Mesendoderm (in vitro differentiated cells): Measurements from ENCODE around the gene PGAM2.

ENCODE experiments used
- DNase-seq: peaks from one replicate; pipeline ENCODE4 v3.0.0; 2013
- H2AK5ac ChIP-seq: 2 replicates; pipeline ENCODE4 v1.6.1; 2013; ENCODE audit warnings: low read length, inconsistent platforms
- H2BK120ac ChIP-seq: 2 replicates; pipeline ENCODE4 v1.6.1; 2013; ENCODE audit warnings: low read depth, mild to moderate bottlenecking, low read length, moderate library complexity, mixed read lengths
- H2BK15ac ChIP-seq: replicated peaks from 2 replicates; pipeline ENCODE4 v1.6.1; 2013; ENCODE audit warnings: low read depth, mild to moderate bottlenecking, moderate library complexity
- H2BK5ac ChIP-seq: 2 replicates; pipeline ENCODE4 v1.6.1; 2013; ENCODE audit warnings: low read length, inconsistent platforms
- H3K18ac ChIP-seq: 2 replicates; pipeline ENCODE4 v1.6.1; 2013; ENCODE audit warnings: mild to moderate bottlenecking, low read length, mixed read lengths
- H3K23ac ChIP-seq: one replicate; pipeline ENCODE4 v1.6.1; 2013; ENCODE audit warnings: low read length
- H3K27ac ChIP-seq: 2 replicates; pipeline ENCODE4 v1.5.1; 2013; ENCODE audit warnings: low read depth, mild to moderate bottlenecking, inconsistent platforms, low read length, moderate library complexity
- H3K27me3 ChIP-seq: 2 replicates; pipeline ENCODE4 v1.6.1; 2013; ENCODE audit warnings: low read length, control low read depth, mild to moderate bottlenecking, inconsistent platforms; ENCODE audit not compliant: insufficient read depth, poor library complexity
- H3K36me3 ChIP-seq: 2 replicates; pipeline ENCODE4 v1.6.1; 2013; ENCODE audit warnings: low read length, inconsistent platforms; ENCODE audit not compliant: control insufficient read depth, insufficient read depth
- H3K4ac ChIP-seq: one replicate; pipeline ENCODE4 v1.6.1; 2013; ENCODE audit warnings: low read depth, mild to moderate bottlenecking, low read length, moderate library complexity
- H3K4me1 ChIP-seq: 2 replicates; pipeline ENCODE4 v1.6.1; 2013; ENCODE audit warnings: low read depth, low read length, inconsistent platforms; ENCODE audit not compliant: control insufficient read depth
- H3K4me2 ChIP-seq: 2 replicates; pipeline ENCODE4 v1.6.1; 2013; ENCODE audit warnings: low read length
- H3K4me3 ChIP-seq: 2 replicates; pipeline ENCODE4 v1.5.1; 2013; ENCODE audit warnings: mild to moderate bottlenecking, low read length
- H3K56ac ChIP-seq: one replicate; pipeline ENCODE4 v1.6.1; 2013; ENCODE audit warnings: low read length
- H3K79me1 ChIP-seq: 2 replicates; pipeline ENCODE4 v1.6.1; 2013; ENCODE audit warnings: low read length, inconsistent platforms
- H3K79me2 ChIP-seq: 2 replicates; pipeline ENCODE4 v1.6.1; 2013; ENCODE audit warnings: mild to moderate bottlenecking, low read length; ENCODE audit not compliant: control insufficient read depth, insufficient read depth
- H3K9ac ChIP-seq: 2 replicates; pipeline ENCODE4 v1.6.1; 2013; ENCODE audit warnings: low read length, inconsistent platforms
- H4K5ac ChIP-seq: one replicate; pipeline ENCODE4 v1.6.1; 2013; ENCODE audit warnings: low read length
- H4K8ac ChIP-seq: one replicate; pipeline ENCODE4 v1.6.1; 2013; ENCODE audit warnings: low read depth, mild to moderate bottlenecking, control low read depth, low read length, moderate library complexity
- WGBS: extraction: QIAGEN DNeasy Blood & Tissue Kit; methylation state at CpG from one replicate; pipeline ENCODE4 v1.1.7; 2013; ENCODE audit warnings: low lambda C conversion rate, missing lambda C conversion rate; ENCODE audit not compliant: insufficient coverage; ENCODE audit errors: extremely low coverage; 5-methylcytosine and 5-hydroxymethylcytosine counted together

Gene PGAM2

DNA sequence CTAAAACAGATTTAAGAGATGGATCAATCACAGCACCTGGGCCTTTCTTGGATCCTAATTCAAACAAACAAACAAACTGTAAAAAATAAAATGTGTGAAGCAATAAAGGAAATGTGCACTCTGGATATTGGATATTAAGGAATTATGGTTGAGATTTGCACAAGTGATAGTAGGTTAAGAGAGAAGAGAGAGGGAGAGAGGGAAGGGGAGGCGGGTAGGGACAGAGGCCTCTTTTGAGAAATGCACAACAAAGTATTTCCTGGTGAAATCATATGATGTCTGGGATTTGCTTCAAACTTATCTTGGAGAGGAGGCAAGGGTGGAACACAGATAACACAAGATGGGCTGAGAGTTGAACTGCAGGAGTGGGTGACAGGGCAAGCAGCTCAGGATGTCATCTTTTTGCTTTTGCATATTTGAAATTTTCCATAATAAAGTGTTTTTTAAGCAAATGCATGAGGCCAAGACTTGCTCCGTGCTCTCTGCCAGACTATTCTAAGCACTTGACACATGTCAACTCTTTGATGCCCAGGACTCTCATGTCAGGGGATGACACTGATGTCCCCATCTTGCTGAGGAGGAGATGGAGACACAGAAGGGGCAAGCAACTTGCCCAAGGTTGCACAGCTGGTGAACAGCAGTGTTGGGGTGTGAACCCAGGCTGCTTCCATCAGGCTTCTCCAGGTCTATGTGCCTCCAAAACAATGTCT lies 29.7 kb upstream of the PGAM2 start:
- no peak overlapping the region for H3K56ac ChIP-seq
- no peaks in the 10 kb centered on the region for H3K36me3 ChIP-seq
- no peak overlapping the region for H3K9ac ChIP-seq
- H3K23ac ChIP-seq = no peak overlapping the region
- H3K4me1 ChIP-seq = no peaks in the 10 kb centered on the region
- no peak overlapping the region for H2AK5ac ChIP-seq
- H3K79me1 ChIP-seq = no peaks in the 10 kb centered on the region
- no peak for DNase-seq
- H2BK5ac ChIP-seq = no peak overlapping the region
- H3K4ac ChIP-seq = no peak overlapping the region
- H3K4me3 ChIP-seq = no peak overlapping the region
- H3K79me2 ChIP-seq = no peaks in the 10 kb centered on the region
- H3K27me3 ChIP-seq = no peaks in the 10 kb centered on the region
- no peak overlapping the region for H3K4me2 ChIP-seq
- H4K8ac ChIP-seq = no peak overlapping the region
- H2BK15ac ChIP-seq = no peak overlapping the region
- WGBS = no CpG with 5 or more reads among the region's 2 CpGs
- no peak overlapping the region for H2BK120ac ChIP-seq
- H3K18ac ChIP-seq = no peak overlapping the region
- H4K5ac ChIP-seq = no peak overlapping the region
- H3K27ac ChIP-seq = no peak overlapping the region

DNA sequence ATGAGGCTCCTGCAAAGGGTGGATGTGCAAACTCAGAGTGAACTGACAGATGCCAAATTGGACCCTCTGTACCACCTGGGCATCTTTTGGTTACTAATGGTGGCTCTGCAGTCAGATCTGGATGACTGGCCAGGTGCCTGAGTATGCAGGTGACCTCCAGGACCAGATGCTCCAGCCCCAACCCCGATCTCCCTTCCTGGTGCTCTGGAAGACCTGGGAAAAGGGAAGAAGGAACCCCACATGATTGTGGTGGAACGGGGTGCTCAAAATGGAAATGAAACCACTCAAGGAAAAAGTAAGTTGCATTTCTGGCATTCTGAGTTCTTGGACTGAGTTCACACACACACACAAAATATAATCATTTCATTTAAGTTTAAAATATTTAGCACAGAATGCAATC lies 29.0 kb upstream of the PGAM2 start:
- no peak for DNase-seq
- Histone ChIP-seq H3K79me1 (no peaks in the 10 kb centered on the region), H3K4me3 (no peak overlapping the region), H4K8ac (no peak overlapping the region), H3K27ac (no peak overlapping the region), H3K23ac (no peak overlapping the region), H3K56ac (no peak overlapping the region), H3K18ac (no peak overlapping the region), H2AK5ac (no peak overlapping the region), H3K36me3 (no peaks in the 10 kb centered on the region), H2BK5ac (no peak overlapping the region), H4K5ac (no peak overlapping the region), H3K79me2 (no peaks in the 10 kb centered on the region), H3K27me3 (no peaks in the 10 kb centered on the region), H2BK15ac (no peak overlapping the region), H2BK120ac (no peak overlapping the region), H3K4ac (no peak overlapping the region), H3K9ac (no peak overlapping the region), H3K4me2 (no peak overlapping the region), H3K4me1 (no peaks in the 10 kb centered on the region)
- no CpG with 5 or more reads among the region's 2 CpGs for WGBS

DNA sequence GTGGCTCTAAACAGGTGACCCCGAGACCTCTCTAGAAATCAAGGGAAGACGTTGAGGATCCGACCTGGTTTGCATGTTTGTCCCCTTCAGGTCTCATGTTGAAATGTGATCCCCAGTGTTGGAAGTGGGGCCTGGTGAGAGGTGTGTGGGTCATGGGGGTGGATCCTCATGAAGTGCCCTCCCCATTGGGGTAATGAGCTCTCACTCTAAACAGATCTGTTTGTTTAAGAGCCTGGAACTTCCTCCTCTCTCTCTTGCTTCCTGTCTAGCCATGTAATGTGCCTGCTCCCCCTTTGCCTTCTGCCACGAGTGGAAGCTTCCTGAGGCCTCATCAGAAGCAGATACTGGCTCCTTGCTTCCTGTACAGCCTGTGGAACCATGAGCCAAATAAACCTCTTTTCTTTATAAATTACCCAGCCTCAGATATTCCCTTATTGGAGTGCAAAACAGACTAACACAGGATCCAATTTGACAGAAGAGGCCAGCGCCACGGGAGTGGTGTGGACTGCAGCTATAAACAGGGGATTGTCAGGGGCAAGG lies 27.8 kb upstream of the PGAM2 start:
- Histone ChIP-seq H3K4me1 (no peaks in the 10 kb centered on the region), H2BK15ac (no peak overlapping the region), H3K27ac (no peak overlapping the region), H3K9ac (no peak overlapping the region), H3K4me3 (no peak overlapping the region), H3K36me3 (no peaks in the 10 kb centered on the region), H4K5ac (no peak overlapping the region), H2BK120ac (no peak overlapping the region), H3K56ac (no peak overlapping the region), H3K27me3 (no peaks in the 10 kb centered on the region), H3K23ac (no peak overlapping the region), H3K79me2 (no peaks in the 10 kb centered on the region), H4K8ac (no peak overlapping the region), H3K79me1 (no peaks in the 10 kb centered on the region), H3K4me2 (no peak overlapping the region), H3K4ac (no peak overlapping the region), H3K18ac (no peak overlapping the region), H2AK5ac (no peak overlapping the region), H2BK5ac (no peak overlapping the region)
- no peak for DNase-seq
- WGBS = no CpG with 5 or more reads among the region's 6 CpGs

DNA sequence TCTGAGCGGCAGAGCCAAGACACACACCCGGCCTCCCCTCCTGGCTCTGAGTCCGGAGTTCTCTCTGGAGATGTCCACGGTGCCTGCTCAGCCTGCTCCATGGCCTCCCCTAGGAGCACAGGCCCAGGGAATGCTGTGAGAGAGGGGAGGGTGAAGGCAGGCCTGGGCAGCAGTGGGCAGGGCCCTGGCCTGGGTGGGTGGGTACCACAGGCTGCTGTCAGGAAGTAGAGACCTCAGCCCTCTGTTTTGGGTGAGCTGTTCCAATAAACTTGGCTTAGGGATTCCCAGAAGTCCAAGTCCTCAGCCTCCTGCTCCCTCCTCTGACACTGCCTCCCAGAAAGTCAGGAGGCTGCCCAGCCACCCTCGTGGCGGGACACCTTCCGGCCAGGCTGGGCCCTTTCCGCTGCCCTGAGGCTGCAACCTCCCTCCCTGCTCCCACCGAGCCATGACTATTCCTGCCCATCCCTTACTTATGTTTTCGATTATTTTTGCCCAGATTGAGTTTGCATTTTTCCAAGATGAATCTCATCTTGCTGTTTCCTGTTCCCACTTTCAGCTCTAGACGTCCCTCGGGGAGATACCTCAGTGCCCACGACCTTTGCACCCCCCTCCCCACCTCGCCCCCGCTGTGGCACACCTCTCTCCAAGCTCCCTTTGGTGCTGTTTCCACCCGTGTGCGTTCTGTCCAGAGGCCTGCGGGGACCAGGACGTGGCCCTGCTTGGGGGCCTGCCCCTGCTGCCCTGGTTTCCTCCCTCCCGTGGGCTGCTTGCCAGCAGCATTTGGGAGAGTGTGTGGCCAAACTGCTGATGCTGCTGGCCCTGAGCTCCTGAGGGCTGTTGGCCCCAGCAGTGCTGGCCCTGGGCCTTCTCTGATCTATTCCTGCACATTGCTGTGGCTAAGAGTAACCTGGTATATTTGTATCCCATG lies 22.8 kb upstream of the PGAM2 start:
- H3K27ac ChIP-seq = no peak overlapping the region
- no CpG with 5 or more reads among the region's 20 CpGs for WGBS

DNA sequence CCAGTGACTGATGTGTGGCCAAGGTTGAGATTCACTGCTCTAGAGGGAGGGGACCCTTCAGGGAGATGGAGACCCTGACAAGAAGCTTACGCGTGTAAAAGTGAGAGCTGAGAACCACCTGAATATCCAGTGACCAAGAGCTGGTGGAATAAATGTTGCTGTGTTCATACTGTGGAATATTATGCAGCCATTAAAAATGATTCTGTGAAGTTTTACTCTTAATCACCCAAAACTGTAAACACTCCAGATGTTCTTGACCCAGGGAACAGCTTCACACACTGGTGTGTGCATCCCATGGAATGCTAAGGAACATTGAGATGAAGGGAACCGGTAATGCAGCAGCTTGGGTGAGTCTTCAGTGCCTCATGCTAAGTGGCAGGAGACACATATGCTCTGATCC lies 21.3 kb upstream of the PGAM2 start:
- H3K9ac ChIP-seq = no peak overlapping the region
- no peak overlapping the region for H3K4me2 ChIP-seq
- H3K23ac ChIP-seq = no peak overlapping the region
- H3K27me3 ChIP-seq = no peaks in the 10 kb centered on the region
- WGBS = no CpG with 5 or more reads among the region's 3 CpGs
- H3K79me2 ChIP-seq = no peaks in the 10 kb centered on the region
- H3K79me1 ChIP-seq = no peaks in the 10 kb centered on the region
- no peak overlapping the region for H3K4ac ChIP-seq
- H3K18ac ChIP-seq = no peak overlapping the region
- no peak overlapping the region for H3K4me3 ChIP-seq
- no peak overlapping the region for H4K5ac ChIP-seq
- no peak overlapping the region for H4K8ac ChIP-seq
- no peak for DNase-seq
- no peak overlapping the region for H2BK5ac ChIP-seq
- no peaks in the 10 kb centered on the region for H3K4me1 ChIP-seq
- H2BK15ac ChIP-seq = no peak overlapping the region
- no peak overlapping the region for H3K56ac ChIP-seq
- H2BK120ac ChIP-seq = no peak overlapping the region
- no peaks in the 10 kb centered on the region for H3K36me3 ChIP-seq
- H3K27ac ChIP-seq = no peak overlapping the region
- no peak overlapping the region for H2AK5ac ChIP-seq

More for the DNA sequence above, 22.8 kb upstream of the PGAM2 start:
- Histone ChIP-seq H3K36me3 (no peaks in the 10 kb centered on the region), H3K27me3 (no peaks in the 10 kb centered on the region), H2BK5ac (no peak overlapping the region), H3K56ac (peak overlapping the region; percentile 11), H4K8ac (no peak overlapping the region), H3K18ac (no peak overlapping the region), H3K79me2 (no peaks in the 10 kb centered on the region), H3K4me3 (no peak overlapping the region), H2BK120ac (no peak overlapping the region), H3K9ac (no peak overlapping the region), H2BK15ac (no peak overlapping the region), H3K23ac (no peak overlapping the region), H3K79me1 (no peaks in the 10 kb centered on the region), H2AK5ac (no peak overlapping the region), H4K5ac (no peak overlapping the region), H3K4me1 (no peaks in the 10 kb centered on the region), H3K4me2 (no peak overlapping the region), H3K4ac (no peak overlapping the region)
- DNase-seq = no peak
